Cardiac septum (tissue), 1 donor: ENCODE data around the gene ZNF571. TPM values are rescaled to one million over a fixed set of nuclear protein-coding genes. Genes with fewer than 3 reads are reported as not detected.

ENCODE experiments used
- DNase-seq: peaks from one replicate; pipeline ENCODE4 v3.0.0-alpha.2; 2020; ENCODE audit warnings: low spot score
- intact Hi-C: fragments of 100-400 bp; cut with DNase I; formaldehyde crosslinking; loops from one replicate; pipeline ENCODE4 v1.14.0; 2022
- long read RNA-seq: library from polyadenylated mRNA; unstranded; transcript quantifications from one replicate; pipeline ENCODE4 v2.0.0, GENCODE V29; 2021
- total RNA-seq: library from RNA; stranded (reverse); fragmentation: NEBNext Ultra II Directional; extraction: Animal tissue kit (Norgen Biotek cat#: 25700); gene quantifications from one replicate; pipeline ENCODE4 v1.2.1, GENCODE V29; 2021
- donor health status: DM: no; HTN: no; CAD: no.

Gene ZNF571
- total RNA-seq: 4.4 TPM
- long read RNA-seq, partial matches to known transcripts: 1 of 5 reads
- long read RNA-seq, other reads (novel, unspliced or antisense): 4 of 5 reads

DNA sequence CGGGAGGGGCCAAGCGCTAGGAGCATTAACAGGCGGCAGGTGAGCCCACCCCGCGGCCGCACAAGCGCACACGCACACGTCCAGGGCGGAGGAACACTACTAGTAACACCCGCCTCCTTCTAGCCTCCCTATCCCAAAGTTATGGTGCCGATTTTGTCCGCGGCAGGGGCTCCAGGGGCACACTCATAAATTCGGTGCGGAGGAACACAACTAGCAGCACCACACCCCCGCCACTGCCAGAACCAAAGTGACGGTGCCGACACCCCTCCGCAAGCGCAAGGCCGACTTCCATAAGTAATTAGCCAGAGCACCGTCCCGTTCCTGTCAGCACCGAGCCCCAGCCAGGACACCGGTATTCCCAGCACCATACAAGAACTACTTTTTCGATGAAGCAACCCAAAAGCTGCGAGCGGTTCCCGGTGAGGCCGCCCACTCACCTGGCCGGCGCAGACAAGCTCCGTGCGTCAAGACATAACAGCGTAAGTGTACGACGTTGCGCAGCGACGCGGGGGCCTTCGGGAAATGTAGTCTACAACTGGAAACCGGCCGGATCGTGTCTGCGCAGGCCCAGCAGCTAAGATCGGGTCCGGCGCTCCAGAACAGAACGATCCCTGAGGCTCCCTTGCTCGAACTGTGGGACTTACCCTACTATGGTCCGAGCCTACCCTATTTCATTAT lies at the start of gene ZNF571, which contains the start of gene ZNF540:
Gene ZNF571, minus strand, starts transcription at position 489 of the 678 bp plus-strand sequence. CDS start 8,116 bp downstream, outside the sequence.
Gene ZNF540, plus strand, starts transcription at position 573 of the 678 bp plus-strand sequence. CDS start 3,572 bp downstream, outside the sequence.
- DNase-seq: peak; percentile 96
- intact Hi-C loops: loop anchor here (5.0 kb wide), 1 partner anchor 42 kb away; no protein-coding TSS in a partner anchor

DNA sequence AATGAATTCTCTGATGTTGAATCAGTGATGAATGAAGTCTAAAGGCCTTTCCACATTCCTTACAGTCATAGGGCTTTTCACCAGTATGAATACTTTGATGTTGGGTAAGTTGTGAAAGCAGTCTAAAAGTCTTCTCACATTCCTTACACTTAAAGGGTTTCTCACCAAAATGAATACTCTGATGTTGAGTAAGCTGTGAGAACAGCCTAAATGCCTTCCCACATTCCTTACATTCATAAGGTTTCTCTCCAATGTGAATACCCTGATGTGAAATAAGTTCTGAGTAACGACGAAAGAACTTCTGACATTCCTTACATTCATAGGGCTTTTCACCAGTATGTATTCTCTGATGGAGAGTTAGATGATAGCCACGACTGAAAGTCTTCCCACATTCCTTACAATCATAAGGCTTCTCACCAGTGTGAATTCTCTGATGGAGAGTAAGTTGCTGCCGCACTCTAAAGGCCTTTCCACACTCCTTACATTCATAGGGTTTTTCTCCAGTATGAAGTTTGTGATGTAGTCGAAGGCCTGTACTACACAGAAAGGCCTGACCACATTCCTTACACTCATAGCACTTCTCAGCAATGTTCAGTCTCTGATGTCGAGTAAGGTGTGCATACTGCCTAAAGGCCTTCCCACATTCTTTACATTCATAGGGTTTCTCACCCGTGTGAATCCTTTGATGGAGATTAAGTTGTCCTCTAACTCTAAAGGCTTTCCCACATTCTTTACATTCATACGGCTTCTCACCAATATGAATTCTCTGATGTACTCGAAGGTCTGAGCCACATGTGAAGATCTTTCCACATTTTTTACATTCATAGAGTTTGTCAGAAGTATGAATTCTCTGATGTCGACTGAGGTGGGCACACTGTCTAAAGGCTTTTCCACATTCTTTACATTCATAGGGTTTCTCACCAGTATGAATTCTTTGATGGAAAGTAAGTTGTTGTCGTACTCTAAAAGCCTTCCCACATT lies 40.8 kb upstream of the ZNF571 start:
- intact Hi-C loops: no loop called here
- no peak for DNase-seq

DNA sequence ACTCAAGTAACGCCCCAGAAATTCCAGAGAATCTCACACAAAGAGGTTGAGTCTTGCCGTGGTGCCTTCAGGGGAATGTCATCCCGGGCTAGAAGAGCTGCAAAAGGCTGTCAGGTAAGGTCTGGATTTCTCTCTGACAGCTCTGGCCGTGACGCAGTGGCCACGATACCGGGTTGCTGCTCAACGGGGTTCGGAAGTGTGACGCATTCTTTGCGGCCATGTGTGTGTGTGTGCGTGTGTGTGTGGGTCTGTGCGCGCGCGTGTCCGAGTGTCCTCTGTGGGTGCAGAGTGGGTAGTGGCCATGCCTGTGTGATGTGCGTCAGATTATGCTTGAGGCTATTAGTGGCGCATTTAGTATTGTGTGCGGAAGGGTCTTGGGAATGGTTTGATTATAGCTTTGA lies 390 bp upstream of the ZNF571 start:
- peak; percentile 83 for DNase-seq
- intact Hi-C loops: loop anchor here (5.0 kb wide), 2 partner anchors 43 to 62 kb away; partner anchors contain the start of gene ZFP30

DNA sequence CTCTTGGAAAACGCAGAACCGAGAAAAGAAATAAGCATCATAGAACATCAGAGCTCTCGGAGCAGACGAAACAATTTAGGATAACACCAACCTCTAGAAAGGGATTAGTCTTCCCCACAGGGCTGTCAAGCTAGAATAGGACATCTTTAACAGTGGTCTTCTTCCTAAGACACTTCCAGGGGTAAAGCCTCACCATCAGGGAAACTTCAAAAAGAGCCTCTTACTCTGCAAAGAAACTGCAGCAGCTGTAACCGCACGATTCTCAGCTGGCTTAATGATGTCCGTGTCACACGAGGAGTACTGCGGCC lies 642 bp downstream of the ZNF571 start:
- intact Hi-C loops: loop anchor here (2.0 to 5.0 kb wide), 2 partner anchors 42 to 125 kb away; partner anchors contain the start of gene ZNF570

DNA sequence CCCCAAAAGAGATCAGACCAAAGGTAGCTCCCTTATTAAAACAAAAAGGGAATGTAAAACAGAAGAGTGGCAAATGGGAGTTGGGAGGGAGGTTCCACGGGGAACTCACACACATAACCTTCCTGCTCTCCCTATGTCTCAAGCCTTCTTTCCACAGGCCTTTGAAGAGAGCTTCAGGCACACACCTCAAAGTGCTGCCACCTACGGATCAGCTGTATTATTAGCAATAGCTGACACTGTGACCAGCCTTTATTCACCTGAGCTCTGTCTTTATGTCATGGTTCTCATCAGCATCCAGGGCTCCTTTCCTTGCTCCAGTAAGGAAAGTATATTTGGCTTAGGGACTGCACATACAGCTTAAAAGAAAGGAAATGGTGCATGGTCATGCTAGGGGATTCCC lies 11.3 kb downstream of the ZNF571 start:
- DNase-seq: no peak
- intact Hi-C loops: no loop called here

More for the DNA sequence above, 642 bp downstream of the ZNF571 start:
- DNase-seq: no peak

DNA sequence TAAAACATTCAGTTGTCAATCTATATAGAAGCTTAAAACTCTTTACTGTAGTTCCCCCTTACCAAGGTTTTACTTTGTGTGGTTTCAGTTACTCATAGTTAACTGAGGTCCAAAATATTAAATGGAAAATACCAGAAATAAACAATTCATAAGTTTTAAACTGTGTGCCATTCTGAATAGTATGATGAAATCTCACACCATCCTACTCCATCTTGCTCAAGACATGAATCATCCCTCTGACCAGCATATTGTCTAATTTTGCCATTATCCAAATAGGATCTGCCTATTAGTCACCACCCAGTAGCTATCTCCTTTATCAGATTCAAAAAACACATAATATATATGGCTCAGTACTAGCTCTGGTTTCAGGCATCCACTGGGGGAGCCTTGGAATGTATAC lies 22.4 kb downstream of the ZNF571 start:
- no peak for DNase-seq
- intact Hi-C loops: no loop called here

DNA sequence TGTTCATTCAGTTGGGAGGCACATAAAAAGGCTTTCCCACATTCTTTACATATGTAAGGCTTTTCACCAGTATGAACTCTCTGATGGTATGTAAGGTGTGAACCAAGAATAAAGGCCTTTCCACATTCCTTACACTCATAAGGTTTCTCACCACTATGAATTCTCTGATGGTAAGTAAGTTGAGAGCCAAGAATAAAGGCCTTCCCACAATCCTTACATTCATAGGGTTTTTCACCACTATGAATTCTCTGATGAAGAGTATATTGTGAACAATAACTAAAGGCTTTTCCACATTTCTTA lies 29.3 kb downstream of the ZNF571 start:
- DNase-seq: no peak
- intact Hi-C loops: no loop called here

DNA sequence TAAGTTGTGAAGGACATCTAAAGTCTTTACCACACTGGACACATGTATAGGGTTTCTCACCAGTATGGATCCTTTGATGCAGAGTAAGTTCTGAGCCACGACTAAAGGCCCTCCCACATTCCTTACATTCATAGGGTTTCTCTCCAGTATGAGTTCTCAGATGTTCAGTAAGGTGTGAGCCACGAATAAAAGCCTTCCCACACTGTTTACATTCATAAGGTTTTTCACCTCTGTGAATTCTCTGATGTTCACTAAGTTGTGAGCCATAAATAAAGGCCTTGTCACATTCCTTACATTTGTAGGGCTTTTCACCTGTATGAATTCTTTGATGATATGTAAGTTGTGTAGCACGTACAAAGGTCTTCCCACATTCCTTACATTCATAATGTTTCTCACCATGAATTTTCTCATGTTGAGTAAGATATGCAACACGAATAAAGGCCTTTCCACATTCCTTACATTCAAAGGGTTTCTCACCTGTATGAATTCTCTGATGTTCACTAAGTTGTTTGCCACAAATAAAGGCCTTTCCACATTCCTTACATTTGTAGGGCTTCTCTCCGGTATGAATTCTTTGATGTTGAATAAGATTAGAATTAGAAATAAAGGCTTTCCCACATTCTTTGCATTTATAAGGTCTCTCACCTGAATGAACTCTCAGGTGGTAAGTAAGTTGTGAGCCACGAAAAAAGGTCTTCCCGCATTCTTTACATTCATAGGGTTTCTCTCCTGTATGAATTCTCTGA lies 29.8 kb downstream of the ZNF571 start:
- intact Hi-C loops: no loop called here

DNA sequence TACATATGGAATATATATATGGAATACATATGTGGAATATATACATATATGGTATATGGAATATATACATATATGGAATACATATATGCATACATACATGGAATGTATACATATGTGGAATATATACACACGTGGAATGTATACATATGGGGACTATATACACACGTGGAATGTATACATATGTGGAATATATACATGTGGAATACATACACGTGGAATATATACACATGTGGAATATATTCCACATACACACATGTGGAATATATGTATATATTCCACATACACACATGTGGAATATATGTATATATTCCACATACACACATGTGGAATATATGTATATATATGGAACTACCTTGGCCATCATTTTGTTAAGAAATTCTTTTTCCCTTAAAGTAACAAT lies 31.1 kb downstream of the ZNF571 start:
- intact Hi-C loops: no loop called here
- DNase-seq: no peak

More for the DNA sequence above, 29.8 kb downstream of the ZNF571 start:
- no peak for DNase-seq

DNA sequence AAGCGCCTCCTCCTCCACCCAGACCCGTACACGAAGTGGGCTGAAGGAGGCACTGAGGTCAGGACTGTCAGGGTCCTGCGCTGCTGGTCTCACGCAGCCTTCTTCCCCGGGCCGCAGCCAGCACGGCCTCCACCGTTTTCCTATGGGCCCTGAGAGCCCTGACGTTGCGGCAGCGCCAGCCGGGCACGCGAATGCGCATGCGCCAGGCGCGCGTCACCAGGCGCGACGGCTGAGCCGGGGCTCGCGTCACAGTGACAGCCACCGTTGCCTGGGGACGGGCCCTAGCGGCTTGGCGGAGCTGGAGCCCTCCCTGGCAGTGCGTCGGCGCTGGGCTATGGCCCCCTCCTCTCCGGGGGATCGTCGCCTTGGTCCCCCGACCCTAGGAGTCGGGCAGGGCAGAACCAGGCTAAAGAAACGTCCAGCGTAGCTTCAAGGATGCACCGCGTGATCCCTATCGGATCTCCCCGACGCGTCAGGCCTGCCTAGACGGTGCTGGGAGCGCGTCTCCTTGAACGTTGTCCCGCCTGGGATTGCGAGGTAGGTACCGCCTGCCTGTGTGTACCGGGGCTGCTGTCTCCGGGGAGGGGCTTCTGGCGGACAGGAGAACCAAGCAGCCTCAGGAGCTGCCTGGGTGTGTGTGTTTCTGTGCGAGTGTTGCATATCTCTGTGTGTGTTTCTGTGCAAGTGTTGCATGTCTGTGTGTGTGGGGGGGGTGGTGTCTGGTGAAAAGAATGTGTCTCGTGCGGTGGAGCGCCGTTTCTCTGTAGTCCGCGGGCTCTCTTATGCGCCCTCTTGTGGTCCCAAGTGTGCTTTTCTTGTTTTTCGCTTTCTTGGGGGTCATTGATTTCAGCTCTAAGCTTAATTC lies 43.2 kb downstream of the ZNF571 start:
- DNase-seq: peak; percentile 86
- intact Hi-C loops: loop anchor here (5.0 kb wide), 1 partner anchor 41 kb away; the partner anchor contains the start of genes ZNF540 and ZNF571

DNA sequence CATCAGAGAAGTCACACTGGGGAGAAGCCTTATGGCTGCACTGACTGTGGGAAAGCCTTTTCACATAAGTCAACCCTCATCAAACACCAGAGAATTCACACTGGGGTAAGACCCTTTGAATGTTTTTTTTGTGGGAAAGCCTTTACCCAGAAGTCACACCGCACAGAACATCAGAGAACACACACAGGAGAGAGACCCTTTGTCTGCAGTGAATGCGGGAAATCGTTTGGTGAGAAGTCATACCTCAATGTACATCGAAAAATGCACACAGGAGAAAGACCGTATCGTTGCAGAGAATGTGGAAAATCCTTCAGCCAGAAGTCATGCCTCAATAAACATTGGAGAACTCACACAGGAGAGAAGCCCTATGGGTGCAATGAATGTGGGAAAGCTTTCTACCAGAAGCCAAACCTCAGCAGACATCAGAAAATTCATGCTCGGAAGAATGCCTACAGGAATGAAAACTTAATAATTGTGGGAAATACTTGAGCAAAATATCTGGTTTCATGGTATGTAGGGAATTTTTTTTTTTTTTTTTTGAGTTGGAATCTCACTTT lies 57.1 kb downstream of the ZNF571 start:
- intact Hi-C loops: no loop called here
- no peak for DNase-seq

DNA sequence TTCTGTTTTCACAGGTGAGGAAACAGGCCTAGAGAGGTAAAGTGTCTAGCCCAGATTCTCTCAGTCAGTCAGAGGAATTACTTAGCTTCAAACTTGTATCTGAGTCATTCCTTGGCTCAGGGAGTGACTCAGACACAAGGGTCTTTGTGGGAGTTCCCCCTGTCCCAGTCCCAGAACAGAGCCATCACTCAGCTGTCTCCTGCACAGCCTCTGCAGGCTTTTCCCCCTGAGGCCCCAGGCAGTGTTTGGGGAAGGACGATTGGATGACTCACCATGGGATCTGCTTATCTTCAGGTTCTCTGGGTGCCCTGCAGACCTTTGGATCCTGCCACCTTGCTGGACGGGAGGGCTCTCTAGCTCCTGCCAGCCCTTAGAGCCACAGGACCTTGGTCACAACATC lies 74.7 kb downstream of the ZNF571 start:
- intact Hi-C loops: no loop called here

More for the DNA sequence above, 74.7 kb downstream of the ZNF571 start:
- no peak for DNase-seq

Other genes with a start within 250 kb of the ZNF571 start
- gene ZNF527, start 223.7 kb downstream of the ZNF571 start, total RNA-seq: 6.7 TPM
- 5.9 TPM for gene ZNF569, start 127.3 kb downstream of the ZNF571 start, total RNA-seq
- gene ZNF570, start 125.4 kb downstream of the ZNF571 start, total RNA-seq: 6.6 TPM
- 8.3 TPM for gene ZNF793, start 87.9 kb downstream of the ZNF571 start, total RNA-seq
- gene ZNF540, start 84 bp upstream of the ZNF571 start, total RNA-seq: 4.5 TPM
- 6.6 TPM for gene ZFP30, start 60.7 kb upstream of the ZNF571 start, total RNA-seq
- 4.9 TPM for gene ZNF607, start 125.0 kb upstream of the ZNF571 start, total RNA-seq
- gene ZNF573, start 184.8 kb upstream of the ZNF571 start, total RNA-seq: 9.9 TPM